H1 (cell line): ENCODE results near the gene KLHL15. TPM values are rescaled to one million over a fixed set of nuclear protein-coding genes. Genes with fewer than 3 reads are reported as not detected.

Source experiments
- ASH2L ChIP-seq: fragments of 200-600, 300-600 bp; sonication (generic); IDR thresholded peaks from one replicate; pipeline ENCODE4 v1.7.1; 2017; ENCODE audit warnings: low read length
- ATF3 ChIP-seq: IDR thresholded peaks from 2 replicates; pipeline ENCODE4 v1.6.1; 2011; ENCODE audit warnings: low read depth, mild to moderate bottlenecking, low read length; ENCODE audit not compliant: insufficient read depth
- BACH1 ChIP-seq: IDR thresholded peaks from 2 replicates; pipeline ENCODE4 v1.6.1; 2012; ENCODE audit warnings: low read length, improper control_type of control experiment
- BCL11A ChIP-seq, 2 experiments: IDR thresholded peaks; one replicate each; pipeline ENCODE4 v1.6.1; 2011; ENCODE audit warnings: low read depth in 2 of 2, low read length in 2 of 2, mild to moderate bottlenecking in 2 of 2
- CBX5 ChIP-seq: fragments of 300-800, 300-1000 bp; sonication (generic); IDR thresholded peaks from 2 replicates; pipeline ENCODE4 v1.7.1; 2016; ENCODE audit warnings: antibody characterized with exemption, low read length, low read depth
- CEBPB ChIP-seq: IDR thresholded peaks from 2 replicates; pipeline ENCODE4 v1.6.1; 2012; ENCODE audit warnings: low read depth, low read length
- CHD2 ChIP-seq: IDR thresholded peaks from 2 replicates; pipeline ENCODE4 v1.6.1; 2012; ENCODE audit warnings: low read length, improper control_type of control experiment
- CREB1 ChIP-seq: IDR thresholded peaks from 2 replicates; pipeline ENCODE4 v1.6.1; 2012; ENCODE audit warnings: inconsistent platforms
- HDAC2 ChIP-seq, 2 experiments: fragments of 300-600 bp in 1 of 2; sonication (generic) in 1 of 2; IDR thresholded peaks; 2 replicates each; pipeline ENCODE4 v1.6.1; 2011 to 2012; ENCODE audit warnings: low read depth in 2 of 2, low read length in 2 of 2, mild to moderate bottlenecking in 2 of 2, moderate library complexity in 2 of 2, borderline replicate concordance in 1 of 2, inconsistent platforms in 1 of 2
- JUND ChIP-seq: IDR thresholded peaks from 2 replicates; pipeline ENCODE4 v1.6.1; 2011; ENCODE audit warnings: mild to moderate bottlenecking, improper control_type of control experiment, low read length
- MAFK ChIP-seq: IDR thresholded peaks from 2 replicates; pipeline ENCODE4 v1.6.1; 2012; ENCODE audit warnings: low read depth, mild to moderate bottlenecking, improper control_type of control experiment, low read length
- PHF8 ChIP-seq: fragments of 200-600 bp; sonication (generic); conservative IDR thresholded peaks from 2 replicates; pipeline ENCODE4 v1.7.1; 2012; ENCODE audit warnings: low read depth, mild to moderate bottlenecking, inconsistent platforms, low read length, moderate library complexity
- POLR2A ChIP-seq, 2 experiments: IDR thresholded peaks; 1 replicate in 1 of 2; 2 replicates in 1 of 2; pipeline ENCODE4 v1.6.1; 2011; ENCODE audit warnings: low read depth in 2 of 2, low read length in 2 of 2, mild to moderate bottlenecking in 2 of 2; ENCODE audit errors: control extremely low read depth in 1 of 2
- SIRT6 ChIP-seq: IDR thresholded peaks from one replicate; pipeline ENCODE4 v1.7.1; 2012; ENCODE audit warnings: low read length, inconsistent platforms
- SP1 ChIP-seq: IDR thresholded peaks from 2 replicates; pipeline ENCODE4 v1.6.1; 2011; ENCODE audit warnings: low read depth, low read length
- SP4 ChIP-seq: IDR thresholded peaks from 2 replicates; pipeline ENCODE4 v1.6.1; 2012; ENCODE audit warnings: low read length, inconsistent platforms
- SRF ChIP-seq: IDR thresholded peaks from 2 replicates; pipeline ENCODE4 v1.6.1; 2011; ENCODE audit warnings: mild to moderate bottlenecking, low read depth, low read length, moderate library complexity
- TAF7 ChIP-seq: optimal IDR thresholded peaks from 2 replicates; pipeline ENCODE3; 2011; ENCODE audit warnings: low read depth, mild to moderate bottlenecking, inconsistent platforms, low read length, moderate library complexity, borderline replicate concordance
- TBP ChIP-seq: IDR thresholded peaks from 2 replicates; pipeline ENCODE4 v1.6.1; 2011; ENCODE audit warnings: low read depth, low read length, improper control_type of control experiment
- TEAD4 ChIP-seq: IDR thresholded peaks from 2 replicates; pipeline ENCODE4 v1.6.1; 2012; ENCODE audit warnings: low read depth, low read length, inconsistent platforms, mixed read lengths
- polyA plus RNA-seq, 7 experiments: library from polyadenylated mRNA; depleted of rRNA in 3 of 7; stranded (reverse) in 5 of 7; unstranded in 2 of 7; fragments of >200 nt in 5 of 7; fragments of 200-250 nt in 2 of 7; gene quantifications; 1 replicate in 5 of 7; 2 replicates in 1 of 7; 4 replicates in 1 of 7; pipeline versions ENCODE4 v1.2.1 to v1.2.3, GENCODE V29; 2011 to 2013; ENCODE audit warnings: missing spikeins in 2 of 7, mixed read lengths in 2 of 7
- total RNA-seq: library from RNA; stranded (reverse); fragmentation: NEBNext Ultra II Directional; extraction: Animal tissue kit (Norgen Biotek cat#: 25700); gene quantifications from 2 replicates; pipeline ENCODE4 v1.2.1, GENCODE V29; 2021
- TF ChIP-seq, protein P1 (sequence below), 3 experiments: IDR thresholded peaks; 1 replicate in 2 of 3; 2 replicates in 1 of 3; pipeline versions ENCODE4 v1.5.1 to v1.6.1; 2011; ENCODE audit warnings: low read length in 3 of 3, mild to moderate bottlenecking in 3 of 3, inconsistent platforms in 2 of 3, low read depth in 1 of 3, moderate library complexity in 1 of 3; ENCODE audit not compliant: insufficient read depth in 1 of 3; ENCODE audit errors: control extremely low read depth in 1 of 3
- TF ChIP-seq, protein P2 (sequence below): IDR thresholded peaks from 2 replicates; pipeline ENCODE4 v1.6.1; 2011; ENCODE audit warnings: low read length, improper control_type of control experiment

KLHL15 gene
- total and polyA plus RNA-seq, 2 of the 8 experiments (the other 6 are each of a cell fraction or from before 2014, with no cell fraction given), result 3.7 to 8.9 TPM

DNA sequence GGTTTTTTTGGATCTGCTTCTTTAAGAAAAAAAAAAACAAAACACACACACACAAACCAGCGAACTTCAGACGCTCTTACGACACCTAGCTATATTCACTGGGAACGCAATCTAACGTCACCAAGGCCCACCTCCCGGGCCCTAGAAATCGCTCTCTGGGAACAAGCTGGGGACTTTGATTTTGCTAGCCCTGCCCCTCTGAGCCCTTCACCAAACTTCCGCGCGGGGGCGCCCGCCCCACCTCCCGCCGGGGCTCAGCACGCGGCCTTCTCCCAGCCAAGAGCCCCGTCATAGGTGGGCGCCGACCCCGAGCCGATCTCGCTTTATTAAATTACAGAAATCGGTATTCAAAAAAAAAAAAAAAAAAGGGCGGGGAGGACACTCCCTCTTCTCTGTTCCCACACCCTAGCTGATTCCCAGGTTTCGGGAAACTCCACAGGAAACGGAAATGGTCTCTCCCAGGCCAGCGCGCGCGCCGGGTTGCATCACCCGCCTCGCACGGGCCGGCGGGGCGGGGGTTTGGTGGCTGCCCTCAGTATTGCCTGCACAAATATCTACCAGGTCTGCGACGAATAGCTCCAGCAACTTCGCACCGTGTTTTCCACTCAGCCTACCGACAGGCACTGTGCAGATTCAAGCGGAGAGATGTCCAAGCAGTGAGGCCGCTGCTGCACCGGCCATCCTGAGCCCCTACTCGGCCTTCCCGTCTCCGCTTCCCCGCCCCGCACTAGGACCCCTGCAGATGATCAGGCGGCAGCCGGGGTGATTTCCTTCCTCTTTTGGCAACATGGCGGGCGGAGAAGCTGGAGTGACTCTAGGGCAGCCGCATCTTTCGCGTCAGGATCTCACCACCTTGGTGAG lies 27.4 kb upstream of the KLHL15 start, which contains the start of gene EIF2S3 (continued):
- TF ChIP-seq PHF8 (no peak; the same call in none of the 2 replicates), CEBPB (peak; percentile 95), BACH1 (no peak), HDAC2 (IDR thresholded peaks at IDR 0.05; ENCODE audit: borderline replicate concordance in 1 of 2, low read depth in 2 of 2, low read length in 2 of 2) (no peak), SP1 (no peak), SIRT6 (no peak), JUND (peak; percentile 80), TEAD4 (no peak), POLR2A (IDR thresholded peaks at IDR 0.05; ENCODE audit: control extremely low read depth in 1 of 2, low read depth in 2 of 2, low read length in 2 of 2) (peak; percentile 16 to 89), TBP (peak; percentile 86), TAF7 (peak; percentile 90), SP4 (peak; percentile 98), SRF (no peak), MAFK (no peak), CHD2 (no peak), BCL11A (IDR thresholded peaks at IDR 0.05; ENCODE audit: low read depth in 2 of 2, low read length in 2 of 2) (no peak), ATF3 (peak; percentile 89), CREB1 (peak; percentile 72), CBX5 (no peak), ASH2L (peak; percentile 35)
- TF ChIP-seq, protein P1, sequence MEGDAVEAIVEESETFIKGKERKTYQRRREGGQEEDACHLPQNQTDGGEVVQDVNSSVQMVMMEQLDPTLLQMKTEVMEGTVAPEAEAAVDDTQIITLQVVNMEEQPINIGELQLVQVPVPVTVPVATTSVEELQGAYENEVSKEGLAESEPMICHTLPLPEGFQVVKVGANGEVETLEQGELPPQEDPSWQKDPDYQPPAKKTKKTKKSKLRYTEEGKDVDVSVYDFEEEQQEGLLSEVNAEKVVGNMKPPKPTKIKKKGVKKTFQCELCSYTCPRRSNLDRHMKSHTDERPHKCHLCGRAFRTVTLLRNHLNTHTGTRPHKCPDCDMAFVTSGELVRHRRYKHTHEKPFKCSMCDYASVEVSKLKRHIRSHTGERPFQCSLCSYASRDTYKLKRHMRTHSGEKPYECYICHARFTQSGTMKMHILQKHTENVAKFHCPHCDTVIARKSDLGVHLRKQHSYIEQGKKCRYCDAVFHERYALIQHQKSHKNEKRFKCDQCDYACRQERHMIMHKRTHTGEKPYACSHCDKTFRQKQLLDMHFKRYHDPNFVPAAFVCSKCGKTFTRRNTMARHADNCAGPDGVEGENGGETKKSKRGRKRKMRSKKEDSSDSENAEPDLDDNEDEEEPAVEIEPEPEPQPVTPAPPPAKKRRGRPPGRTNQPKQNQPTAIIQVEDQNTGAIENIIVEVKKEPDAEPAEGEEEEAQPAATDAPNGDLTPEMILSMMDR (IDR thresholded peaks at IDR 0.05; ENCODE audit: control extremely low read depth in 1 of 3, insufficient read depth in 1 of 3, low read depth in 1 of 3, low read length in 3 of 3), result peak; percentile 42 to 52 (median 44)
- TF ChIP-seq, protein P2, sequence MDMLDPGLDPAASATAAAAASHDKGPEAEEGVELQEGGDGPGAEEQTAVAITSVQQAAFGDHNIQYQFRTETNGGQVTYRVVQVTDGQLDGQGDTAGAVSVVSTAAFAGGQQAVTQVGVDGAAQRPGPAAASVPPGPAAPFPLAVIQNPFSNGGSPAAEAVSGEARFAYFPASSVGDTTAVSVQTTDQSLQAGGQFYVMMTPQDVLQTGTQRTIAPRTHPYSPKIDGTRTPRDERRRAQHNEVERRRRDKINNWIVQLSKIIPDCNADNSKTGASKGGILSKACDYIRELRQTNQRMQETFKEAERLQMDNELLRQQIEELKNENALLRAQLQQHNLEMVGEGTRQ, result no peak
